Endothelial cell of umbilical vein (primary cell): Measurements from ENCODE around the gene SLC2A8. TPM values are rescaled to one million over a fixed set of nuclear protein-coding genes. Genes with fewer than 3 reads are reported as not detected.

Source experiments
- BruUV-seq: library from RNA; stranded (reverse); fragments of 400-500 nt; replicated peaks from 2 replicates; lab custom pipeline; 2021; lab: Mats Ljungman, UMichigan
- CTCF ChIA-PET: fragments of 300-600, 350-600 bp; sonication (Branson Sonifier 250); formaldehyde crosslinking; loops from one replicate; lab custom pipeline; 2021; ENCODE audit warnings: antibody characterized with exemption, inconsistent platforms; lab: Charles Lee
- POLR2A ChIA-PET: fragments of 300-600, 350-600 bp; sonication (Branson Sonifier 250); formaldehyde crosslinking; loops from one replicate; lab custom pipeline; 2021; ENCODE audit warnings: antibody characterized with exemption, inconsistent platforms; lab: Charles Lee
- DNase-seq: peaks from one replicate; pipeline ENCODE4 v3.0.0-alpha.2; 2011; ENCODE audit warnings: low read depth, low spot score
- FAIRE-seq: peaks from 2 replicates; lab custom pipeline; 2011; peaks lifted over from hg19 to GRCh38; lab: Jason Lieb, UNC
- H2AFZ ChIP-seq: 2 replicates; pipeline ENCODE4 v1.6.0; 2012; ENCODE audit warnings: low read depth, low read length, control low read depth, inconsistent platforms
- H3K27ac ChIP-seq: 2 replicates; pipeline ENCODE4 v1.5.1; 2011; ENCODE audit warnings: low read depth, mild to moderate bottlenecking, control low read depth, low read length, moderate library complexity; ENCODE audit not compliant: insufficient read depth
- H3K27me3 ChIP-seq, 2 experiments: 2 replicates each; pipeline versions ENCODE4 v1.6.0 to v1.6.1; 2011; ENCODE audit warnings: low read length in 2 of 2, mixed read lengths in 1 of 2; ENCODE audit not compliant: control insufficient read depth in 2 of 2, insufficient read depth in 2 of 2
- H3K36me3 ChIP-seq, 2 experiments: 2 replicates in 1 of 2; 3 replicates in 1 of 2; pipeline ENCODE4 v1.5.1; 2011; ENCODE audit warnings: low read length in 2 of 2, mild to moderate bottlenecking in 1 of 2, moderate library complexity in 1 of 2; ENCODE audit not compliant: control insufficient read depth in 2 of 2, insufficient read depth in 2 of 2; ENCODE audit errors: extremely low read depth in 1 of 2
- H3K4me1 ChIP-seq: 3 replicates; pipeline ENCODE4 v1.5.1; 2011; ENCODE audit warnings: mild to moderate bottlenecking, low read length; ENCODE audit not compliant: control insufficient read depth, insufficient read depth; ENCODE audit errors: extremely low read depth
- H3K4me2 ChIP-seq: 2 replicates; pipeline ENCODE4 v1.6.1; 2011; ENCODE audit warnings: low read length, control low read depth, mixed read lengths; ENCODE audit not compliant: insufficient read depth
- H3K4me3 ChIP-seq, 3 experiments: fragments of 200-600 bp in 1 of 3; sonication (generic), shearing (Covaris generic) in 1 of 3; replicated peaks in 1 of 3; 2 replicates each; pipeline ENCODE4 v1.5.1; 2011 to 2016; ENCODE audit warnings: control low read depth in 3 of 3, low read length in 3 of 3, mild to moderate bottlenecking in 2 of 3, inconsistent platforms in 1 of 3, low read depth in 1 of 3, moderate library complexity in 1 of 3; ENCODE audit not compliant: insufficient read depth in 1 of 3
- H3K79me2 ChIP-seq: 2 replicates; pipeline ENCODE4 v1.6.0; 2012; ENCODE audit warnings: low read length, inconsistent platforms; ENCODE audit not compliant: control insufficient read depth, insufficient read depth
- H3K9ac ChIP-seq: replicated peaks from 2 replicates; pipeline ENCODE3; 2011; ENCODE audit warnings: low read length, control low read depth; ENCODE audit not compliant: insufficient read depth; ENCODE audit errors: extremely low read depth
- H3K9me1 ChIP-seq: replicated peaks from 3 replicates; pipeline ENCODE4 v1.6.0; 2011; ENCODE audit warnings: mild to moderate bottlenecking, low read length; ENCODE audit not compliant: control insufficient read depth, insufficient read depth; ENCODE audit errors: extremely low read depth
- H3K9me3 ChIP-seq: replicated peaks from 2 replicates; pipeline ENCODE4 v1.5.1; 2012; ENCODE audit warnings: low read length, inconsistent platforms; ENCODE audit not compliant: control insufficient read depth, insufficient read depth
- H4K20me1 ChIP-seq: replicated peaks from 2 replicates; pipeline ENCODE3; 2011; ENCODE audit warnings: mild to moderate bottlenecking, low read length; ENCODE audit not compliant: control insufficient read depth, insufficient read depth; ENCODE audit errors: extremely low read depth
- EZH2 ChIP-seq: IDR thresholded peaks from 2 replicates; pipeline ENCODE4 v1.6.1; 2012; ENCODE audit warnings: borderline replicate concordance, low read depth, mild to moderate bottlenecking, moderate library complexity, low read length, inconsistent platforms; ENCODE audit not compliant: severe bottlenecking
- FOS ChIP-seq: IDR thresholded peaks from 2 replicates; pipeline ENCODE4 v1.6.1; 2011; ENCODE audit warnings: mild to moderate bottlenecking, low read length, moderate library complexity, borderline replicate concordance; ENCODE audit not compliant: insufficient read depth
- GATA2 ChIP-seq: IDR thresholded peaks from 2 replicates; pipeline ENCODE4 v1.7.0; 2011; ENCODE audit warnings: low read depth, mild to moderate bottlenecking, moderate library complexity, mixed read lengths, low read length; ENCODE audit not compliant: insufficient read length, insufficient read depth
- JUN ChIP-seq: IDR thresholded peaks from 2 replicates; pipeline ENCODE4 v1.6.1; 2011; ENCODE audit warnings: borderline replicate concordance, low read depth; ENCODE audit not compliant: insufficient read length, insufficient read depth
- MYC ChIP-seq: IDR thresholded peaks from one replicate; pipeline ENCODE4 v1.6.1; 2011; ENCODE audit warnings: mild to moderate bottlenecking, low read depth, low read length
- POLR2A ChIP-seq: IDR thresholded peaks from 2 replicates; pipeline ENCODE4 v1.6.1; 2012; ENCODE audit warnings: low read depth, mild to moderate bottlenecking, control low read depth, low read length
- POLR2AphosphoS5 ChIP-seq: IDR thresholded peaks from 2 replicates; pipeline ENCODE4 v1.6.1; 2012; ENCODE audit warnings: low read depth, mild to moderate bottlenecking, control low read depth, low read length, moderate library complexity; ENCODE audit not compliant: insufficient read depth
- dilution Hi-C: fragments of 300-500 bp; cut with MboI; formaldehyde crosslinking; loops from one replicate; pipeline ENCODE4 v1.15.0; 2019; ENCODE audit warnings: low sequenced_read_pairs; ENCODE audit not compliant: extremely low pct_ligation_motif_present
- intact Hi-C: fragments of 100-400 bp; cut with micrococcal nuclease; formaldehyde crosslinking; loops from one replicate; pipeline ENCODE4 v1.10.0; 2022
- polyA plus RNA-seq, 4 experiments: library from polyadenylated mRNA; depleted of rRNA in 3 of 4; stranded (reverse) in 3 of 4; unstranded in 1 of 4; fragments of >200 nt; gene quantifications; 2 replicates each; pipeline versions ENCODE4 v1.2.1 to v1.2.3, GENCODE V29; 2011 to 2012; ENCODE audit warnings: missing spikeins in 1 of 4
- total RNA-seq: library from RNA; stranded (reverse); gene quantifications from 2 replicates; pipeline ENCODE4 v1.2.3, GENCODE V29; 2021
- TF ChIP-seq, protein P1 (sequence below): IDR thresholded peaks from 2 replicates; pipeline ENCODE4 v1.6.1; 2011; ENCODE audit not compliant: insufficient read depth, insufficient read length
- TF ChIP-seq, protein P2 (sequence below), 2 donors: IDR thresholded peaks; 1 replicate in 1 of 2; 2 replicates in 1 of 2; pipeline ENCODE4 v1.5.1; 2011; ENCODE audit warnings: low read length in 2 of 2, mild to moderate bottlenecking in 2 of 2, moderate library complexity in 2 of 2, control low read depth in 1 of 2, inconsistent platforms in 1 of 2, low read depth in 1 of 2; ENCODE audit not compliant: insufficient read depth in 1 of 2; ENCODE audit errors: extremely low read depth in 1 of 2

SLC2A8 gene
- total and polyA plus RNA-seq, 2 donors (not counting 3 experiments of a cell fraction or from before 2014, with no cell fraction given), result 19.3 to 26.1 TPM

DNA sequence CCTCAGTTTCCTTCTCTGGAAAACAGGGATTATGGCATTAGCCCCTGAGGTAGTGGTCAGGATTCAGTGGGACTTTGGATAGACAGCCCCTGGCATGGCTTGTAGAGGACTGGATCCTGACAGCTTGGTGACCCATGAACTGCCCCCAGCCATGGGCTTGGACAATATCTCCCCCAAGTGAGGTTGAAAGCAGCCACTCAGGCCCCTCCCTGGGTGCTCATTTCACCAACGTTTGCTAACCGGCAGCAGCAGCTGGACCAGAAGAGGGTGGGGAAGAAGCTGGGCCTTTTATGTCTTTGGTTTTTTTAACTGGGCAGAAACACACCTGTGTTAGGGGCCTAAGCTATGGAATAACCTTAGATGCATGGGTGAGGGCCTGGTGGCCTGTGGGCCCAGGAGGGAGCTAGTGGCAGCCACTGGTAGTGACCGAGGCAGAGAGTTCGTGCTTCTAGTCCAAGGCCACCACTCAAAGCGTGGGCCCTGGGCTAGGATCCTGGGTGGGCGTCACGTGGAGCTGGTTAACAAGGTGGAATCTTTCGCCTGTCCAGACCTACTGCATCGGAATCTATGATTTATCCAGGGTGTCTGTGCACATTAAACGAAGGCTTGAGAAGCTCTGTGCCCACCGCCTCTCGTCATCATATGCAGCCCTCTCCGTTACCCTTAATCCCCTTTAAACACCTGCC is 1.9 kb downstream of the SLC2A8 start:
- dilution Hi-C loops, result no loop called here
- H3K9me1 ChIP-seq, result no peaks in the 10 kb centered on the region
- H3K36me3 ChIP-seq, result peaks cover 2% of the 10 kb centered on the region in 2 experiments
- peaks cover 9% of the 10 kb centered on the region for H3K4me1 ChIP-seq
- no peak for DNase-seq
- ChIA-PET CTCF (interaction anchor here (0.7 to 3.5 kb wide), 7 partner anchors 25 to 458 kb away, joined by 3 to 17 read pairs (median 3); partner anchors contain the start of gene ZNF79), POLR2A (no interaction called here)
- H3K79me2 ChIP-seq, result no peaks in the 10 kb centered on the region
- TF ChIP-seq FOS (no peak), JUN (no peak), POLR2A (no peak), GATA2 (no peak), MYC (no peak), POLR2AphosphoS5 (no peak), EZH2 (no peak)
- TF ChIP-seq, protein P1, sequence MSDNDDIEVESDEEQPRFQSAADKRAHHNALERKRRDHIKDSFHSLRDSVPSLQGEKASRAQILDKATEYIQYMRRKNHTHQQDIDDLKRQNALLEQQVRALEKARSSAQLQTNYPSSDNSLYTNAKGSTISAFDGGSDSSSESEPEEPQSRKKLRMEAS, result no peak
- TF ChIP-seq, protein P2, sequence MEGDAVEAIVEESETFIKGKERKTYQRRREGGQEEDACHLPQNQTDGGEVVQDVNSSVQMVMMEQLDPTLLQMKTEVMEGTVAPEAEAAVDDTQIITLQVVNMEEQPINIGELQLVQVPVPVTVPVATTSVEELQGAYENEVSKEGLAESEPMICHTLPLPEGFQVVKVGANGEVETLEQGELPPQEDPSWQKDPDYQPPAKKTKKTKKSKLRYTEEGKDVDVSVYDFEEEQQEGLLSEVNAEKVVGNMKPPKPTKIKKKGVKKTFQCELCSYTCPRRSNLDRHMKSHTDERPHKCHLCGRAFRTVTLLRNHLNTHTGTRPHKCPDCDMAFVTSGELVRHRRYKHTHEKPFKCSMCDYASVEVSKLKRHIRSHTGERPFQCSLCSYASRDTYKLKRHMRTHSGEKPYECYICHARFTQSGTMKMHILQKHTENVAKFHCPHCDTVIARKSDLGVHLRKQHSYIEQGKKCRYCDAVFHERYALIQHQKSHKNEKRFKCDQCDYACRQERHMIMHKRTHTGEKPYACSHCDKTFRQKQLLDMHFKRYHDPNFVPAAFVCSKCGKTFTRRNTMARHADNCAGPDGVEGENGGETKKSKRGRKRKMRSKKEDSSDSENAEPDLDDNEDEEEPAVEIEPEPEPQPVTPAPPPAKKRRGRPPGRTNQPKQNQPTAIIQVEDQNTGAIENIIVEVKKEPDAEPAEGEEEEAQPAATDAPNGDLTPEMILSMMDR (IDR thresholded peaks at IDR 0.05; ENCODE audit: extremely low read depth in 1 of 2, insufficient read depth in 1 of 2, low read depth in 1 of 2, low read length in 2 of 2), result no peak
- no TSS peak for BruUV-seq
- no peak overlapping the region for H3K27ac ChIP-seq
- peaks cover 2 to 4% of the 10 kb centered on the region in 2 experiments for H3K27me3 ChIP-seq
- no peak overlapping the region for H3K9ac ChIP-seq
- no peak for FAIRE-seq
- intact Hi-C loops, result no loop called here
- H3K4me3 ChIP-seq, result no peak overlapping the region
- H3K4me2 ChIP-seq, result no peak overlapping the region
- no peaks in the 10 kb centered on the region for H3K9me3 ChIP-seq
- H4K20me1 ChIP-seq, result no peaks in the 10 kb centered on the region
- no peak overlapping the region for H2AFZ ChIP-seq
